ENCODE measurements around the gene CABP1. TPM values are rescaled to one million over a fixed set of nuclear protein-coding genes. Genes with fewer than 3 reads are reported as not detected.

CABP1 gene
- total and polyA plus RNA-seq, 2 donors (not counting 3 experiments of a cell fraction or from before 2014, with no cell fraction given), result 0.07 to 0.31 TPM

GRCh38 chr12:120654656-120655055, 14.2 kb downstream of the CABP1 start:
- Histone ChIP-seq H3K9me1 (replicated peaks; ENCODE audit: control insufficient read depth, extremely low read depth, insufficient read depth, low read length) (no peaks in the 10 kb centered on the region), H3K4me3 (replicated peaks in 1 of 3; ENCODE audit: insufficient read depth in 1 of 3, low read depth in 1 of 3, low read length in 3 of 3) (no peak overlapping the region), H3K27me3 (ENCODE audit: control insufficient read depth in 2 of 2, insufficient read depth in 2 of 2, low read length in 2 of 2) (peaks cover 27% of the 10 kb centered on the region in 2 experiments), H3K36me3 (ENCODE audit: control insufficient read depth in 2 of 2, extremely low read depth in 1 of 2, insufficient read depth in 2 of 2, low read length in 2 of 2) (no peaks in the 10 kb centered on the region), H3K27ac (ENCODE audit: insufficient read depth, low read depth, low read length) (no peak overlapping the region), H3K4me2 (ENCODE audit: insufficient read depth, low read length) (no peak overlapping the region), H2AFZ (ENCODE audit: low read depth, low read length) (no peak overlapping the region), H3K4me1 (ENCODE audit: control insufficient read depth, extremely low read depth, insufficient read depth, low read length) (peaks cover 1% of the 10 kb centered on the region), H3K9ac (replicated peaks; ENCODE audit: extremely low read depth, insufficient read depth, low read length) (no peak overlapping the region), H3K9me3 (replicated peaks; ENCODE audit: control insufficient read depth, insufficient read depth, low read length) (no peaks in the 10 kb centered on the region), H3K79me2 (ENCODE audit: control insufficient read depth, insufficient read depth, low read length) (no peaks in the 10 kb centered on the region), H4K20me1 (replicated peaks; ENCODE audit: control insufficient read depth, extremely low read depth, insufficient read depth, low read length) (no peaks in the 10 kb centered on the region)
- CTCF ChIA-PET, result interaction anchor here (1.3 kb wide), 1 partner anchor 23 kb away, joined by 4 read pairs; no protein-coding TSS in a partner anchor
- no peak for DNase-seq (ENCODE audit: low read depth, low spot score)
- no TSS peak for BruUV-seq (replicated peaks)
- no peak for TF ChIP-seq POLR2A (IDR thresholded peaks at IDR 0.05; ENCODE audit: low read depth, low read length)
- no peak for TF ChIP-seq JUN (IDR thresholded peaks at IDR 0.05; ENCODE audit: borderline replicate concordance, insufficient read depth, insufficient read length, low read depth)
- TF ChIP-seq GATA2 (IDR thresholded peaks at IDR 0.05; ENCODE audit: insufficient read depth, insufficient read length, low read depth, low read length), result no peak
- no peak for TF ChIP-seq MYC (IDR thresholded peaks at IDR 0.05; ENCODE audit: low read depth, low read length)
- TF ChIP-seq CTCF (IDR thresholded peaks at IDR 0.05; ENCODE audit: extremely low read depth in 1 of 2, insufficient read depth in 1 of 2, low read depth in 1 of 2, low read length in 2 of 2), result no peak
- no peak for TF ChIP-seq EZH2 (IDR thresholded peaks at IDR 0.05; ENCODE audit: borderline replicate concordance, low read depth, low read length, severe bottlenecking)
- TF ChIP-seq MAX (IDR thresholded peaks at IDR 0.05; ENCODE audit: insufficient read depth, insufficient read length), result no peak
- TF ChIP-seq POLR2AphosphoS5 (IDR thresholded peaks at IDR 0.05; ENCODE audit: insufficient read depth, low read depth, low read length), result no peak
- TF ChIP-seq FOS (IDR thresholded peaks at IDR 0.05; ENCODE audit: borderline replicate concordance, insufficient read depth, low read length), result no peak
- intact Hi-C loops (cut with micrococcal nuclease), result no loop called here
- POLR2A ChIA-PET, result no interaction called here
- dilution Hi-C loops (cut with MboI; ENCODE audit: extremely low pct_ligation_motif_present, low sequenced_read_pairs), result no loop called here
- FAIRE-seq, result no peak

Measured in endothelial cell of umbilical vein (primary cell).